ENCODE measurements around the gene SSTR1. TPM values are rescaled to one million over a fixed set of nuclear protein-coding genes. Genes with fewer than 3 reads are reported as not detected.

Gene SSTR1
- total and polyA plus RNA-seq, 2 donors (not counting 3 experiments of a cell fraction or from before 2014, with no cell fraction given), result 1.4 to 1.9 TPM

DNA sequence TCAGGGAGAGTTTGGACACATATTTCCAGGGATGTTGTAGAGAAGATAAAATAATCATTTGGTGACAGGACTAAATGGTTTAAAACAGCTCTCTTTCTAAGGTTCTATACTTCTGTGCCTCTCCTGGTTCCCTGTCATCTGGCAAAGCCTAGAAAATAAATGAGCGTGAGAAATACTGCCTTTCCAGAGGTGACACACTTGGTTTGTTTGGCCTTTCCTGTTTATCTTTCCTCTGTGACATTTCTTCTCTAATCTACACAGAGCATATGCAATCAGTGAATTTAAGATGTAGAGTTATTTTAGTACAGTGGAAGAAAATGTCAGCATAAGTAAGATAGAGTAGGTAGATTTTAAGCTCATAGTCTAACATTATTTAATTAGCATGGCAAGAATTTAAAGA lies 22.0 kb upstream of the SSTR1 start:
- intact Hi-C loops (cut with micrococcal nuclease) (no loop called here), dilution Hi-C loops (cut with MboI; ENCODE audit: extremely low pct_ligation_motif_present, low sequenced_read_pairs) (no loop called here)
- ChIA-PET CTCF (interaction anchor here (1.3 kb wide), 1 partner anchor 11 kb away, joined by 3 read pairs; no protein-coding TSS in a partner anchor), POLR2A (no interaction called here)
- no TSS peak for BruUV-seq (replicated peaks)
- Histone ChIP-seq H3K9me3 (replicated peaks; ENCODE audit: control insufficient read depth, insufficient read depth, low read length) (no peaks in the 10 kb centered on the region), H3K79me2 (ENCODE audit: control insufficient read depth, insufficient read depth, low read length) (no peaks in the 10 kb centered on the region), H3K36me3 (ENCODE audit: control insufficient read depth in 2 of 2, extremely low read depth in 1 of 2, insufficient read depth in 2 of 2, low read length in 2 of 2) (no peaks in the 10 kb centered on the region), H3K4me1 (ENCODE audit: control insufficient read depth, extremely low read depth, insufficient read depth, low read length) (no peaks in the 10 kb centered on the region), H2AFZ (ENCODE audit: low read depth, low read length) (no peak overlapping the region), H3K4me3 (replicated peaks in 1 of 3; ENCODE audit: insufficient read depth in 1 of 3, low read depth in 1 of 3, low read length in 3 of 3) (no peak overlapping the region), H3K4me2 (ENCODE audit: insufficient read depth, low read length) (no peak overlapping the region), H3K9ac (replicated peaks; ENCODE audit: extremely low read depth, insufficient read depth, low read length) (no peak overlapping the region), H3K27me3 (ENCODE audit: control insufficient read depth in 2 of 2, insufficient read depth in 2 of 2, low read length in 2 of 2) (no peaks in the 10 kb centered on the region), H3K9me1 (replicated peaks; ENCODE audit: control insufficient read depth, extremely low read depth, insufficient read depth, low read length) (no peaks in the 10 kb centered on the region), H4K20me1 (replicated peaks; ENCODE audit: control insufficient read depth, extremely low read depth, insufficient read depth, low read length) (no peaks in the 10 kb centered on the region), H3K27ac (ENCODE audit: insufficient read depth, low read depth, low read length) (no peak overlapping the region)
- TF ChIP-seq POLR2AphosphoS5 (IDR thresholded peaks at IDR 0.05; ENCODE audit: insufficient read depth, low read depth, low read length), result no peak
- TF ChIP-seq POLR2A (IDR thresholded peaks at IDR 0.05; ENCODE audit: low read depth, low read length), result no peak
- TF ChIP-seq, protein P1, sequence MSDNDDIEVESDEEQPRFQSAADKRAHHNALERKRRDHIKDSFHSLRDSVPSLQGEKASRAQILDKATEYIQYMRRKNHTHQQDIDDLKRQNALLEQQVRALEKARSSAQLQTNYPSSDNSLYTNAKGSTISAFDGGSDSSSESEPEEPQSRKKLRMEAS (IDR thresholded peaks at IDR 0.05; ENCODE audit: insufficient read depth, insufficient read length), result no peak
- TF ChIP-seq MYC (IDR thresholded peaks at IDR 0.05; ENCODE audit: low read depth, low read length), result no peak
- no peak for TF ChIP-seq GATA2 (IDR thresholded peaks at IDR 0.05; ENCODE audit: insufficient read depth, insufficient read length, low read depth, low read length)
- no peak for TF ChIP-seq FOS (IDR thresholded peaks at IDR 0.05; ENCODE audit: borderline replicate concordance, insufficient read depth, low read length)
- TF ChIP-seq, protein P2, sequence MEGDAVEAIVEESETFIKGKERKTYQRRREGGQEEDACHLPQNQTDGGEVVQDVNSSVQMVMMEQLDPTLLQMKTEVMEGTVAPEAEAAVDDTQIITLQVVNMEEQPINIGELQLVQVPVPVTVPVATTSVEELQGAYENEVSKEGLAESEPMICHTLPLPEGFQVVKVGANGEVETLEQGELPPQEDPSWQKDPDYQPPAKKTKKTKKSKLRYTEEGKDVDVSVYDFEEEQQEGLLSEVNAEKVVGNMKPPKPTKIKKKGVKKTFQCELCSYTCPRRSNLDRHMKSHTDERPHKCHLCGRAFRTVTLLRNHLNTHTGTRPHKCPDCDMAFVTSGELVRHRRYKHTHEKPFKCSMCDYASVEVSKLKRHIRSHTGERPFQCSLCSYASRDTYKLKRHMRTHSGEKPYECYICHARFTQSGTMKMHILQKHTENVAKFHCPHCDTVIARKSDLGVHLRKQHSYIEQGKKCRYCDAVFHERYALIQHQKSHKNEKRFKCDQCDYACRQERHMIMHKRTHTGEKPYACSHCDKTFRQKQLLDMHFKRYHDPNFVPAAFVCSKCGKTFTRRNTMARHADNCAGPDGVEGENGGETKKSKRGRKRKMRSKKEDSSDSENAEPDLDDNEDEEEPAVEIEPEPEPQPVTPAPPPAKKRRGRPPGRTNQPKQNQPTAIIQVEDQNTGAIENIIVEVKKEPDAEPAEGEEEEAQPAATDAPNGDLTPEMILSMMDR (IDR thresholded peaks at IDR 0.05; ENCODE audit: extremely low read depth in 1 of 2, insufficient read depth in 1 of 2, low read depth in 1 of 2, low read length in 2 of 2), result no peak
- no peak for TF ChIP-seq JUN (IDR thresholded peaks at IDR 0.05; ENCODE audit: borderline replicate concordance, insufficient read depth, insufficient read length, low read depth)
- TF ChIP-seq EZH2 (IDR thresholded peaks at IDR 0.05; ENCODE audit: borderline replicate concordance, low read depth, low read length, severe bottlenecking), result no peak
- FAIRE-seq (no peak), DNase-seq (ENCODE audit: low read depth, low spot score) (no peak)
